Measurements from ENCODE around the gene PAM.

The PAM gene

GRCh38 chr5:102843997-102844396 lies 88.9 kb downstream of the PAM start:
- no peak overlapping the region for H3K4me3 ChIP-seq (ENCODE audit: low read depth, low read length)
- DNase-seq (ENCODE audit: low read depth), result no peak

GRCh38 chr5:102845041-102845440 lies 89.9 kb downstream of the PAM start:
- DNase-seq (ENCODE audit: low read depth), result no peak
- no peak overlapping the region for H3K4me3 ChIP-seq (ENCODE audit: low read depth, low read length)

GRCh38 chr5:102850503-102850902 lies 95.4 kb downstream of the PAM start:
- H3K4me3 ChIP-seq (ENCODE audit: low read depth, low read length), result no peak overlapping the region
- DNase-seq (ENCODE audit: low read depth), result no peak

- H3K4me3 ChIP-seq (ENCODE audit: low read depth, low read length), result no peak overlapping the region
- no peak for DNase-seq (ENCODE audit: low read depth)
Observed at GRCh38 chr5:102853680-102854079, 98.6 kb downstream of the PAM start.

GRCh38 chr5:102855681-102856388 lies 100.7 kb downstream of the PAM start:
- H3K4me3 ChIP-seq (ENCODE audit: low read depth, low read length), result no peak overlapping the region
- DNase-seq (ENCODE audit: low read depth), result no peak

GRCh38 chr5:102856389-102856777 lies 101.3 kb downstream of the PAM start:
- no peak overlapping the region for H3K4me3 ChIP-seq (ENCODE audit: low read depth, low read length)
- DNase-seq (ENCODE audit: low read depth), result no peak

- H3K4me3 ChIP-seq (ENCODE audit: low read depth, low read length), result no peak overlapping the region
- no peak for DNase-seq (ENCODE audit: low read depth)
Observed at GRCh38 chr5:102857076-102857818, 102.1 kb downstream of the PAM start.

- H3K4me3 ChIP-seq (ENCODE audit: low read depth, low read length), result no peak overlapping the region
- DNase-seq (ENCODE audit: low read depth), result no peak
Observed at GRCh38 chr5:102858221-102858620, 103.1 kb downstream of the PAM start.

- no peak overlapping the region for H3K4me3 ChIP-seq (ENCODE audit: low read depth, low read length)
- peak; percentile 47 for DNase-seq (ENCODE audit: low read depth)
Observed at GRCh38 chr5:102858808-102859207, 103.7 kb downstream of the PAM start.

- H3K4me3 ChIP-seq (ENCODE audit: low read depth, low read length), result no peak overlapping the region
- DNase-seq (ENCODE audit: low read depth), result no peak
Observed at GRCh38 chr5:102860035-102860434, 104.9 kb downstream of the PAM start.

GRCh38 chr5:102863058-102863457 lies 108.0 kb downstream of the PAM start:
- H3K4me3 ChIP-seq (ENCODE audit: low read depth, low read length), result no peak overlapping the region
- DNase-seq (ENCODE audit: low read depth), result no peak

GRCh38 chr5:102863764-102864560 lies 108.9 kb downstream of the PAM start:
- H3K4me3 ChIP-seq (ENCODE audit: low read depth, low read length), result no peak overlapping the region
- no peak for DNase-seq (ENCODE audit: low read depth)

GRCh38 chr5:102865171-102865509 lies 110.0 kb downstream of the PAM start:
- peak overlapping the region; percentile 62 for H3K4me3 ChIP-seq (ENCODE audit: low read depth, low read length)
- no peak for DNase-seq (ENCODE audit: low read depth)

- peak; percentile 67 for DNase-seq (ENCODE audit: low read depth)
- H3K4me3 ChIP-seq (ENCODE audit: low read depth, low read length), result peak overlapping the region; percentile 62
Observed at GRCh38 chr5:102865510-102866236, 110.6 kb downstream of the PAM start.

- H3K4me3 ChIP-seq (ENCODE audit: low read depth, low read length), result peak overlapping the region; percentile 62
Observed at GRCh38 chr5:102866237-102866600, 111.1 kb downstream of the PAM start.

GRCh38 chr5:102867992-102868662 lies 113.0 kb downstream of the PAM start:
- DNase-seq (ENCODE audit: low read depth), result no peak
- no peak overlapping the region for H3K4me3 ChIP-seq (ENCODE audit: low read depth, low read length)

More at GRCh38 chr5:102866237-102866600, 111.1 kb downstream of the PAM start:
- no peak for DNase-seq (ENCODE audit: low read depth)

- H3K4me3 ChIP-seq (ENCODE audit: low read depth, low read length), result no peak overlapping the region
- no peak for DNase-seq (ENCODE audit: low read depth)
Observed at GRCh38 chr5:102869230-102869629, 114.1 kb downstream of the PAM start.

- DNase-seq (ENCODE audit: low read depth), result no peak
- H3K4me3 ChIP-seq (ENCODE audit: low read depth, low read length), result no peak overlapping the region
Observed at GRCh38 chr5:102873379-102873932, 118.4 kb downstream of the PAM start.

- H3K4me3 ChIP-seq (ENCODE audit: low read depth, low read length), result no peak overlapping the region
- DNase-seq (ENCODE audit: low read depth), result no peak
Observed at GRCh38 chr5:102874054-102874453, 118.9 kb downstream of the PAM start.

Measured in skeletal muscle cell (primary cell).